HCT116 (cell line): ENCODE measurements around the gene TBC1D21. TPM values are rescaled to one million over a fixed set of nuclear protein-coding genes. Genes with fewer than 3 reads are reported as not detected.

Experiments
- ATAC-seq: fragments of 200-7000 bp; cut with Tn5 transposase; 2 replicates; pipeline ENCODE4 v1.9.1; 2020; ENCODE audit warnings: mild to moderate bottlenecking, moderate library complexity
- BruUV-seq: library from RNA; stranded (reverse); fragments of 400-500 nt; replicated peaks from 2 replicates; lab custom pipeline; 2021; lab: Mats Ljungman, UMichigan
- CTCF ChIA-PET: fragments of 300-600 bp; sonication (Branson Sonifier 250); formaldehyde crosslinking; loops from one replicate; lab custom pipeline; 2021; ENCODE audit warnings: antibody characterized with exemption; lab: Charles Lee
- POLR2A ChIA-PET: fragments of 300-600, 350-600 bp; sonication (Branson Sonifier 250); formaldehyde crosslinking; loops from one replicate; lab custom pipeline; 2021; ENCODE audit warnings: antibody characterized with exemption; lab: Charles Lee
- RAD21 ChIA-PET, 2 experiments: fragments of 300-600 bp; sonication (Branson Sonifier 250); formaldehyde crosslinking; loops; one replicate each; lab custom pipeline; 2023; ENCODE audit warnings: low total read pairs in 2 of 2; ENCODE audit not compliant: uncharacterized antibody in 2 of 2, unreplicated experiment in 2 of 2, low non-redundant PET in 1 of 2; lab: Charles Lee
- DNase-seq: peaks from one replicate; pipeline ENCODE4 v3.0.0-alpha.2; 2010; ENCODE audit warnings: low read depth, low spot score
- H2AFZ ChIP-seq: fragments of 200-600 bp; shearing (Covaris generic), sonication (generic); 2 replicates; pipeline ENCODE4 v1.6.1; 2017; ENCODE audit warnings: low read depth, mixed run types, mixed read lengths, antibody characterized with exemption, low read length; ENCODE audit not compliant: poor library complexity, severe bottlenecking
- H3K27ac ChIP-seq: 2 replicates; pipeline ENCODE4 v1.5.1; 2012; ENCODE audit warnings: low read depth, low read length
- H3K27me3 ChIP-seq: fragments of 200-600 bp; sonication (generic); 2 replicates; pipeline ENCODE4 v1.6.1; 2016; ENCODE audit warnings: mixed run types, low read length, mixed read lengths; ENCODE audit not compliant: insufficient read depth
- H3K36me3 ChIP-seq, 2 experiments: fragments of 200-500 bp in 1 of 2; fragments of 200-600 bp in 1 of 2; sonication (Bioruptor generic) in 1 of 2; sonication (generic) in 1 of 2; 2 replicates each; pipeline versions ENCODE4 v1.5.1 to v1.6.1; 2014 to 2016; ENCODE audit warnings: low read length in 2 of 2, inconsistent platforms in 1 of 2, mixed read lengths in 1 of 2, mixed run types in 1 of 2; ENCODE audit not compliant: insufficient read depth in 2 of 2, control insufficient read depth in 1 of 2
- H3K4me1 ChIP-seq, 2 experiments: fragments of 200-600 bp in 1 of 2; sonication (generic) in 1 of 2; 2 replicates each; pipeline versions ENCODE4 v1.5.1 to v1.6.1; 2012 to 2017; ENCODE audit warnings: low read length in 2 of 2, inconsistent platforms in 1 of 2, mild to moderate bottlenecking in 1 of 2, mixed read lengths in 1 of 2, mixed run types in 1 of 2, moderate library complexity in 1 of 2; ENCODE audit not compliant: insufficient read depth in 2 of 2, control insufficient read depth in 1 of 2
- H3K4me2 ChIP-seq: fragments of 200-600 bp; sonication (generic); 2 replicates; pipeline ENCODE4 v1.6.1; 2017; ENCODE audit warnings: mixed run types, low read length, mixed read lengths
- H3K4me3 ChIP-seq, 2 experiments: fragments of 200-600 bp in 1 of 2; sonication (generic) in 1 of 2; replicated peaks in 1 of 2; 2 replicates each; pipeline ENCODE4 v1.5.1; 2011 to 2016; ENCODE audit warnings: low read length in 2 of 2, control low read depth in 1 of 2, low read depth in 1 of 2, mild to moderate bottlenecking in 1 of 2, mixed read lengths in 1 of 2, mixed run types in 1 of 2
- H3K79me2 ChIP-seq: fragments of 200-600 bp; sonication (generic); 2 replicates; pipeline ENCODE4 v1.6.1; 2017; ENCODE audit warnings: mild to moderate bottlenecking, mixed run types, low read length, moderate library complexity, mixed read lengths; ENCODE audit not compliant: insufficient read depth
- H3K9ac ChIP-seq: fragments of 200-600 bp; sonication (generic); 2 replicates; pipeline ENCODE4 v1.6.1; 2016; ENCODE audit warnings: low read length, mixed read lengths
- H3K9me2 ChIP-seq: fragments of 200-600 bp; sonication (generic), shearing (Covaris generic); 2 replicates; pipeline ENCODE4 v1.6.1; 2017; ENCODE audit warnings: mixed run types, mild to moderate bottlenecking, moderate library complexity; ENCODE audit not compliant: insufficient read depth
- H3K9me3 ChIP-seq, 2 experiments: fragments of 200-500 bp in 1 of 2; fragments of 200-600 bp in 1 of 2; sonication (Bioruptor generic) in 1 of 2; sonication (generic) in 1 of 2; 2 replicates each; pipeline ENCODE4 v1.6.1; 2014 to 2017; ENCODE audit warnings: low read length in 2 of 2, mixed read lengths in 2 of 2, inconsistent platforms in 1 of 2, low read depth in 1 of 2, mild to moderate bottlenecking in 1 of 2, mixed run types in 1 of 2, moderate library complexity in 1 of 2; ENCODE audit not compliant: control insufficient read depth in 1 of 2, insufficient read depth in 1 of 2
- H4K20me1 ChIP-seq: fragments of 200-600 bp; sonication (generic), shearing (Covaris generic); 2 replicates; pipeline ENCODE4 v1.6.1; 2017; ENCODE audit warnings: mixed run types, mild to moderate bottlenecking, moderate library complexity; ENCODE audit not compliant: insufficient read depth
- CEBPB ChIP-seq: IDR thresholded peaks from 2 replicates; pipeline ENCODE4 v1.6.1; 2012; ENCODE audit warnings: low read depth
- EGR1 ChIP-seq: IDR thresholded peaks from 2 replicates; pipeline ENCODE4 v1.6.1; 2012; ENCODE audit warnings: low read depth
- ELF1 ChIP-seq: IDR thresholded peaks from 2 replicates; pipeline ENCODE4 v1.6.1; 2012; ENCODE audit warnings: low read depth, borderline replicate concordance
- EZH2 ChIP-seq: fragments of 200-600 bp; sonication (generic); IDR thresholded peaks from 2 replicates; pipeline ENCODE4 v1.6.1; 2017; ENCODE audit warnings: antibody characterized with exemption, mixed run types
- EZH2phosphoT487 ChIP-seq: fragments of 200-600 bp; IDR thresholded peaks from 2 replicates; pipeline ENCODE4 v1.6.1; 2018; ENCODE audit warnings: antibody characterized with exemption, borderline replicate concordance
- FOSL1 ChIP-seq: IDR thresholded peaks from 2 replicates; pipeline ENCODE4 v1.6.1; 2012; ENCODE audit warnings: low read depth
- JUND ChIP-seq: IDR thresholded peaks from 2 replicates; pipeline ENCODE4 v1.6.1; 2012
- SP1 ChIP-seq: IDR thresholded peaks from 2 replicates; pipeline ENCODE4 v1.6.1; 2012; ENCODE audit warnings: low read depth
- TCF7L2 ChIP-seq: IDR thresholded peaks from 2 replicates; pipeline ENCODE4 v1.7.0; 2011; ENCODE audit warnings: borderline replicate concordance, inconsistent platforms; ENCODE audit not compliant: insufficient read depth, insufficient read length; ENCODE audit errors: extremely low read depth
- YY1 ChIP-seq: IDR thresholded peaks from 2 replicates; pipeline ENCODE4 v1.6.1; 2011; ENCODE audit warnings: low read length, low read depth, moderate library complexity, mild to moderate bottlenecking; ENCODE audit not compliant: insufficient replicate concordance; ENCODE audit errors: extremely low read depth
- ZFX ChIP-seq: fragments of 450-650 bp; IDR thresholded peaks from 2 replicates; pipeline ENCODE4 v1.6.1; 2017
- ZNF274 ChIP-seq: fragments of 200-500 bp; sonication (Bioruptor generic); IDR thresholded peaks from 2 replicates; pipeline ENCODE4 v1.6.1; 2014; ENCODE audit warnings: mild to moderate bottlenecking, low read depth, low read length, inconsistent platforms
- intact Hi-C: fragments of 100-400 bp; cut with micrococcal nuclease; formaldehyde crosslinking; loops from 2 replicates; pipeline ENCODE4 v1.10.0; 2022
- total RNA-seq: library from RNA; stranded (reverse); gene quantifications from one replicate; pipeline ENCODE4 v1.2.1, GENCODE V29; 2021; ENCODE audit not compliant: unreplicated experiment
- TF ChIP-seq, protein P1 (sequence below): IDR thresholded peaks from 2 replicates; pipeline ENCODE4 v1.6.1; 2012
- TF ChIP-seq, protein P2 (sequence below): IDR thresholded peaks from 2 replicates; pipeline ENCODE4 v1.6.1; 2011; ENCODE audit warnings: mild to moderate bottlenecking, low read length, moderate library complexity; ENCODE audit not compliant: insufficient replicate concordance; ENCODE audit errors: extremely low read depth
- TF ChIP-seq, protein P3 (sequence below): IDR thresholded peaks from 2 replicates; pipeline ENCODE4 v1.6.1; 2012; ENCODE audit warnings: low read depth
- TF ChIP-seq, protein P4 (sequence below), 3 experiments: fragments of 200-600 bp in 1 of 3; sonication (generic) in 1 of 3; IDR thresholded peaks in 2 of 3; conservative IDR thresholded peaks in 1 of 3; 2 replicates each; pipeline ENCODE4 v1.5.1; 2012 to 2017; ENCODE audit warnings: low read depth in 2 of 3, low read length in 2 of 3, antibody characterized with exemption in 1 of 3, borderline replicate concordance in 1 of 3, control low read depth in 1 of 3, mild to moderate bottlenecking in 1 of 3, mixed read lengths in 1 of 3, mixed run types in 1 of 3, moderate library complexity in 1 of 3; ENCODE audit not compliant: insufficient read depth in 1 of 3

The TBC1D21 gene
- total RNA-seq, 1 experiment from 2014 or later: not detected

DNA sequence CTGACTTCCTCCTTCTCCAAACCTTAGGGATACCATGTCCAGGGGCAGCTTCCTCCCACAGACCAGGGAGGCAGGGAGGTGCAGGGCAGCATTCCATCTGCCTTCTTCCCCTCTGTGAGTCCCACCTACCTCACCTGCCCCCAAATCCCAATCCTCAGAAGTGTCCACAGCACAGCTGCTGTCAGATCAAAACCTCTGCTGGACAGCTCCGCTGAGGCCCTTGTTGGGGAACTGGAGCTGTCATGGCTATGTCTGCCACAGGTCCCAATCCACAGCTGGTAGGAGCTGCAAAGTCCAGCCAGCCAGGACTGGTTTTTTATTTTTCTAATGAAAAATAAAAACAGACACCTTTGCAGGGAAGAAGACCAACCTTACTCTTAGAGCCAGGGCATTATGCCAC is 40.7 kb upstream of the TBC1D21 start:
- Histone ChIP-seq H3K4me1 (no peaks in the 10 kb centered on the region), H2AFZ (no peak overlapping the region), H3K4me2 (no peak overlapping the region), H3K9me3 (no peaks in the 10 kb centered on the region), H3K9me2 (no peaks in the 10 kb centered on the region), H4K20me1 (no peaks in the 10 kb centered on the region), H3K27ac (no peak overlapping the region), H3K79me2 (no peaks in the 10 kb centered on the region), H3K27me3 (peaks cover 86% of the 10 kb centered on the region), H3K36me3 (no peaks in the 10 kb centered on the region), H3K4me3 (no peak overlapping the region), H3K9ac (no peak overlapping the region)
- TF ChIP-seq FOSL1 (no peak), SP1 (no peak), ZNF274 (no peak), TCF7L2 (peak; percentile 75), ELF1 (no peak), EZH2phosphoT487 (no peak), JUND (no peak), CEBPB (no peak), EZH2 (no peak), ZFX (no peak), EGR1 (no peak), YY1 (no peak)
- TF ChIP-seq, protein P1, sequence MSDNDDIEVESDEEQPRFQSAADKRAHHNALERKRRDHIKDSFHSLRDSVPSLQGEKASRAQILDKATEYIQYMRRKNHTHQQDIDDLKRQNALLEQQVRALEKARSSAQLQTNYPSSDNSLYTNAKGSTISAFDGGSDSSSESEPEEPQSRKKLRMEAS: no peak
- TF ChIP-seq, protein P2, sequence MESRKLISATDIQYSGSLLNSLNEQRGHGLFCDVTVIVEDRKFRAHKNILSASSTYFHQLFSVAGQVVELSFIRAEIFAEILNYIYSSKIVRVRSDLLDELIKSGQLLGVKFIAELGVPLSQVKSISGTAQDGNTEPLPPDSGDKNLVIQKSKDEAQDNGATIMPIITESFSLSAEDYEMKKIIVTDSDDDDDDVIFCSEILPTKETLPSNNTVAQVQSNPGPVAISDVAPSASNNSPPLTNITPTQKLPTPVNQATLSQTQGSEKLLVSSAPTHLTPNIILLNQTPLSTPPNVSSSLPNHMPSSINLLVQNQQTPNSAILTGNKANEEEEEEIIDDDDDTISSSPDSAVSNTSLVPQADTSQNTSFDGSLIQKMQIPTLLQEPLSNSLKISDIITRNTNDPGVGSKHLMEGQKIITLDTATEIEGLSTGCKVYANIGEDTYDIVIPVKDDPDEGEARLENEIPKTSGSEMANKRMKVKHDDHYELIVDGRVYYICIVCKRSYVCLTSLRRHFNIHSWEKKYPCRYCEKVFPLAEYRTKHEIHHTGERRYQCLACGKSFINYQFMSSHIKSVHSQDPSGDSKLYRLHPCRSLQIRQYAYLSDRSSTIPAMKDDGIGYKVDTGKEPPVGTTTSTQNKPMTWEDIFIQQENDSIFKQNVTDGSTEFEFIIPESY: no peak
- TF ChIP-seq, protein P3, sequence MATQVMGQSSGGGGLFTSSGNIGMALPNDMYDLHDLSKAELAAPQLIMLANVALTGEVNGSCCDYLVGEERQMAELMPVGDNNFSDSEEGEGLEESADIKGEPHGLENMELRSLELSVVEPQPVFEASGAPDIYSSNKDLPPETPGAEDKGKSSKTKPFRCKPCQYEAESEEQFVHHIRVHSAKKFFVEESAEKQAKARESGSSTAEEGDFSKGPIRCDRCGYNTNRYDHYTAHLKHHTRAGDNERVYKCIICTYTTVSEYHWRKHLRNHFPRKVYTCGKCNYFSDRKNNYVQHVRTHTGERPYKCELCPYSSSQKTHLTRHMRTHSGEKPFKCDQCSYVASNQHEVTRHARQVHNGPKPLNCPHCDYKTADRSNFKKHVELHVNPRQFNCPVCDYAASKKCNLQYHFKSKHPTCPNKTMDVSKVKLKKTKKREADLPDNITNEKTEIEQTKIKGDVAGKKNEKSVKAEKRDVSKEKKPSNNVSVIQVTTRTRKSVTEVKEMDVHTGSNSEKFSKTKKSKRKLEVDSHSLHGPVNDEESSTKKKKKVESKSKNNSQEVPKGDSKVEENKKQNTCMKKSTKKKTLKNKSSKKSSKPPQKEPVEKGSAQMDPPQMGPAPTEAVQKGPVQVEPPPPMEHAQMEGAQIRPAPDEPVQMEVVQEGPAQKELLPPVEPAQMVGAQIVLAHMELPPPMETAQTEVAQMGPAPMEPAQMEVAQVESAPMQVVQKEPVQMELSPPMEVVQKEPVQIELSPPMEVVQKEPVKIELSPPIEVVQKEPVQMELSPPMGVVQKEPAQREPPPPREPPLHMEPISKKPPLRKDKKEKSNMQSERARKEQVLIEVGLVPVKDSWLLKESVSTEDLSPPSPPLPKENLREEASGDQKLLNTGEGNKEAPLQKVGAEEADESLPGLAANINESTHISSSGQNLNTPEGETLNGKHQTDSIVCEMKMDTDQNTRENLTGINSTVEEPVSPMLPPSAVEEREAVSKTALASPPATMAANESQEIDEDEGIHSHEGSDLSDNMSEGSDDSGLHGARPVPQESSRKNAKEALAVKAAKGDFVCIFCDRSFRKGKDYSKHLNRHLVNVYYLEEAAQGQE: peak; percentile 54
- TF ChIP-seq, protein P4, sequence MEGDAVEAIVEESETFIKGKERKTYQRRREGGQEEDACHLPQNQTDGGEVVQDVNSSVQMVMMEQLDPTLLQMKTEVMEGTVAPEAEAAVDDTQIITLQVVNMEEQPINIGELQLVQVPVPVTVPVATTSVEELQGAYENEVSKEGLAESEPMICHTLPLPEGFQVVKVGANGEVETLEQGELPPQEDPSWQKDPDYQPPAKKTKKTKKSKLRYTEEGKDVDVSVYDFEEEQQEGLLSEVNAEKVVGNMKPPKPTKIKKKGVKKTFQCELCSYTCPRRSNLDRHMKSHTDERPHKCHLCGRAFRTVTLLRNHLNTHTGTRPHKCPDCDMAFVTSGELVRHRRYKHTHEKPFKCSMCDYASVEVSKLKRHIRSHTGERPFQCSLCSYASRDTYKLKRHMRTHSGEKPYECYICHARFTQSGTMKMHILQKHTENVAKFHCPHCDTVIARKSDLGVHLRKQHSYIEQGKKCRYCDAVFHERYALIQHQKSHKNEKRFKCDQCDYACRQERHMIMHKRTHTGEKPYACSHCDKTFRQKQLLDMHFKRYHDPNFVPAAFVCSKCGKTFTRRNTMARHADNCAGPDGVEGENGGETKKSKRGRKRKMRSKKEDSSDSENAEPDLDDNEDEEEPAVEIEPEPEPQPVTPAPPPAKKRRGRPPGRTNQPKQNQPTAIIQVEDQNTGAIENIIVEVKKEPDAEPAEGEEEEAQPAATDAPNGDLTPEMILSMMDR (IDR thresholded peaks at IDR 0.05 in 2 of 3, conservative IDR thresholded peaks at IDR 0.05 in 1 of 3; ENCODE audit: borderline replicate concordance in 1 of 3, insufficient read depth in 1 of 3, low read depth in 2 of 3, low read length in 2 of 3): no peak
- DNase-seq (no peak), ATAC-seq (no peak)
- no TSS peak for BruUV-seq
- RAD21 ChIA-PET: no interaction called here
- intact Hi-C loops: no loop called here
- CTCF ChIA-PET: no interaction called here
- POLR2A ChIA-PET: no interaction called here
